K562 (cell line): ENCODE measurements around the gene LIPE. TPM values are rescaled to one million over a fixed set of nuclear protein-coding genes. Genes with fewer than 3 reads are reported as not detected.

ENCODE experiments used
- ATAC-seq: fragments of 200-7000 bp; cut with Tn5 transposase; 3 replicates; pipeline ENCODE4 v1.9.1; 2020; ENCODE audit warnings: moderate library complexity
- BruUV-seq: library from RNA; stranded (reverse); fragments of 400-500 nt; replicated peaks from 2 replicates; lab custom pipeline; 2021; lab: Mats Ljungman, UMichigan
- CTCF ChIA-PET: fragments of 300-600 bp; formaldehyde crosslinking; extraction: SDS; loops from one replicate; lab custom pipeline; 2021; ENCODE audit warnings: low intra/inter-chr PET ratio; lab: Yijun Ruan, JAX
- POLR2A ChIA-PET: fragments of 300-600, 350-650 bp; sonication (Branson Sonifier 250); formaldehyde crosslinking; extraction: SDS; loops from one replicate; lab custom pipeline; 2021; ENCODE audit warnings: antibody characterized with exemption, inconsistent platforms; lab: Yijun Ruan, JAX
- DNase-seq, 4 experiments: peaks; one replicate each; pipeline versions ENCODE4 v3.0.0 to v3.0.0-alpha.2; 2011 to 2018; ENCODE audit warnings: low spot score in 3 of 4, mixed read lengths in 3 of 4; ENCODE audit errors: extremely low read depth in 1 of 4
- FAIRE-seq: peaks from 2 replicates; lab custom pipeline; 2011; peaks lifted over from hg19 to GRCh38; lab: Jason Lieb, UNC
- H2AFZ ChIP-seq: 2 replicates; pipeline ENCODE4 v1.6.0; 2011; ENCODE audit warnings: low read depth, low read length, control low read depth, inconsistent platforms
- H3K27ac ChIP-seq: fragments of 200-600 bp; 3 replicates; pipeline ENCODE4 v1.8.0; 2011; ENCODE audit warnings: low read depth, mild to moderate bottlenecking, control low read depth, inconsistent platforms, low read length, moderate library complexity, mixed read lengths; ENCODE audit errors: extremely low read depth
- H3K27me3 ChIP-seq, 2 experiments: fragments of 300-600 bp in 1 of 2; 2 replicates in 1 of 2; 3 replicates in 1 of 2; pipeline versions ENCODE4 v1.6.0 to v1.8.0; 2011; ENCODE audit warnings: inconsistent platforms in 2 of 2, low read length in 2 of 2, mild to moderate bottlenecking in 1 of 2, mixed read lengths in 1 of 2, moderate library complexity in 1 of 2; ENCODE audit not compliant: control insufficient read depth in 2 of 2, insufficient read depth in 2 of 2
- H3K36me3 ChIP-seq: fragments of 300-600 bp; 3 replicates; pipeline ENCODE4 v1.8.0; 2011; ENCODE audit warnings: mild to moderate bottlenecking, low read length, inconsistent platforms; ENCODE audit not compliant: control insufficient read depth, insufficient read depth
- H3K4me1 ChIP-seq, 2 experiments: fragments of 200-600 bp in 1 of 2; replicated peaks in 1 of 2; 2 replicates in 1 of 2; 3 replicates in 1 of 2; pipeline versions ENCODE4 v1.5.1 to v1.8.0; 2011; ENCODE audit warnings: inconsistent platforms in 2 of 2, low read length in 2 of 2, mild to moderate bottlenecking in 1 of 2, mixed read lengths in 1 of 2, moderate library complexity in 1 of 2; ENCODE audit not compliant: control insufficient read depth in 2 of 2, insufficient read depth in 2 of 2
- H3K4me2 ChIP-seq: 2 replicates; pipeline ENCODE4 v1.6.1; 2011; ENCODE audit warnings: low read length, control low read depth, inconsistent platforms, mixed read lengths; ENCODE audit not compliant: insufficient read depth
- H3K4me3 ChIP-seq: fragments of 200-600 bp; sonication (generic), shearing (Covaris generic); 2 replicates; pipeline ENCODE4 v1.5.1; 2016; ENCODE audit warnings: control low read depth, inconsistent platforms
- H3K79me2 ChIP-seq: fragments of 200-600 bp; 3 replicates; pipeline ENCODE4 v1.8.0; 2011; ENCODE audit warnings: low read length, inconsistent platforms; ENCODE audit not compliant: control insufficient read depth, insufficient read depth
- H3K9ac ChIP-seq, 2 experiments: 2 replicates each; pipeline versions ENCODE4 v1.6.0 to v1.6.1; 2011; ENCODE audit warnings: low read depth in 2 of 2, low read length in 2 of 2, control low read depth in 1 of 2, inconsistent platforms in 1 of 2, mild to moderate bottlenecking in 1 of 2, mixed read lengths in 1 of 2; ENCODE audit not compliant: insufficient read depth in 1 of 2
- H3K9me1 ChIP-seq: one replicate; pipeline ENCODE4 v1.6.0; 2011; ENCODE audit warnings: inconsistent platforms, mild to moderate bottlenecking, low read length, moderate library complexity; ENCODE audit not compliant: control insufficient read depth, insufficient read depth
- H3K9me3 ChIP-seq: replicated peaks from 2 replicates; pipeline ENCODE4 v1.5.1; 2011; ENCODE audit warnings: low read depth, low read length, inconsistent platforms; ENCODE audit not compliant: control insufficient read depth, insufficient read depth
- H4K20me1 ChIP-seq: replicated peaks from 2 replicates; pipeline ENCODE4 v1.6.1; 2011; ENCODE audit warnings: low read length, inconsistent platforms, mixed read lengths; ENCODE audit not compliant: control insufficient read depth, insufficient read depth
- CBFA2T2 ChIP-seq: fragments of 450-650 bp; conservative IDR thresholded peaks from 2 replicates; pipeline ENCODE4 v1.6.1; 2017; ENCODE audit warnings: mild to moderate bottlenecking
- CCAR2 ChIP-seq: fragments of 200-400 bp; formaldehyde crosslinking; IDR thresholded peaks from 2 replicates; pipeline ENCODE4 v1.6.1; 2017; ENCODE audit warnings: mild to moderate bottlenecking, low read depth, low read length
- GABPB2 ChIP-seq: fragments of 250-450 bp; sonication (Bioruptor Pico); conservative IDR thresholded peaks from 2 replicates; pipeline ENCODE4 v1.5.1; 2021; ENCODE audit warnings: mild to moderate bottlenecking
- GTF2F1 ChIP-seq: IDR thresholded peaks from 2 replicates; pipeline ENCODE4 v1.6.1; 2011; ENCODE audit warnings: low read depth, low read length, improper control_type of control experiment
- JUND ChIP-seq, 2 experiments: IDR thresholded peaks; 2 replicates in 1 of 2; 3 replicates in 1 of 2; pipeline ENCODE4 v1.6.1; 2011; ENCODE audit warnings: borderline replicate concordance in 2 of 2, low read depth in 2 of 2, low read length in 2 of 2, improper control_type of control experiment in 1 of 2, missing biosample characterization in 1 of 2, missing genetic modification characterization in 1 of 2, missing genetic modification reagents in 1 of 2
- PRMT5 ChIP-seq: sonication (generic); formaldehyde crosslinking; IDR thresholded peaks from 2 replicates; pipeline ENCODE4 v1.5.0; 2020; ENCODE audit warnings: missing genetic modification reagents
- RBM22 ChIP-seq: fragments of 200-400 bp; formaldehyde crosslinking; IDR thresholded peaks from 2 replicates; pipeline ENCODE4 v1.6.1; 2018; ENCODE audit warnings: low read length, low read depth; ENCODE audit not compliant: poor library complexity, severe bottlenecking
- SMAD3 ChIP-seq: fragments of 450-650 bp; formaldehyde crosslinking; conservative IDR thresholded peaks from 2 replicates; pipeline ENCODE4 v1.4.0; 2020; ENCODE audit warnings: mild to moderate bottlenecking
- TBP ChIP-seq: optimal IDR thresholded peaks from 2 replicates; pipeline ENCODE3; 2011; ENCODE audit warnings: low read depth, low read length, improper control_type of control experiment
- TRIM24 ChIP-seq, 2 experiments: fragments of 450-650 bp; IDR thresholded peaks; 2 replicates each; pipeline ENCODE4 v1.6.1; 2016
- ZBED1 ChIP-seq: IDR thresholded peaks from 2 replicates; pipeline ENCODE4 v1.6.1; 2014
- ZBTB1 ChIP-seq: sonication (generic); formaldehyde crosslinking; IDR thresholded peaks from 2 replicates; pipeline ENCODE4 v1.8.1; 2023; ENCODE audit warnings: missing genetic modification reagents, low read depth, mild to moderate bottlenecking, borderline replicate concordance
- ZBTB26 ChIP-seq: fragments of 450-650 bp; formaldehyde crosslinking; IDR thresholded peaks from 2 replicates; pipeline ENCODE4 v1.4.0; 2022; ENCODE audit warnings: missing genetic modification characterization
- ZNF165 ChIP-seq: fragments of 250-450 bp; sonication (Bioruptor Pico); IDR thresholded peaks from 2 replicates; pipeline ENCODE4 v1.4.0; 2020; ENCODE audit warnings: borderline replicate concordance
- ZNF431 ChIP-seq: sonication (generic); formaldehyde crosslinking; IDR thresholded peaks from 2 replicates; pipeline ENCODE4 v1.8.0; 2022; ENCODE audit warnings: mild to moderate bottlenecking, missing genetic modification reagents
- ZNF695 ChIP-seq: fragments of 450-650 bp; formaldehyde crosslinking; IDR thresholded peaks from 2 replicates; pipeline ENCODE4 v1.4.0; 2020; ENCODE audit warnings: mild to moderate bottlenecking, moderate library complexity
- WGBS: fragments of 100-300 bp; shearing (Covaris generic); methylation state at CpG from one replicate; pipeline ENCODE4 v1.1.6; 2016; ENCODE audit warnings: low coverage, mixed read lengths; ENCODE audit not compliant: insufficient coverage; ENCODE audit errors: missing lambda C conversion rate; 5-methylcytosine and 5-hydroxymethylcytosine counted together
- in situ Hi-C: fragments of 300-500 bp; cut with MboI; formaldehyde crosslinking; loops from 4 replicates; pipeline ENCODE4 v1.15.0; 2018; ENCODE audit warnings: inconsistent platforms, mixed read lengths
- intact Hi-C: fragments of 100-400 bp; cut with micrococcal nuclease; formaldehyde crosslinking; loops from 2 replicates; pipeline ENCODE4 v1.14.2; 2022
- polyA plus RNA-seq, 8 experiments: library from polyadenylated mRNA; depleted of rRNA in 4 of 8; stranded (reverse) in 5 of 8; unstranded in 3 of 8; fragments of >200 nt; fragmentation: Nextera tagmentation in 2 of 8; fragmentation: Illumina TruSeq in 1 of 8; extraction: Ambion mirVana in 2 of 8; extraction: Trizol in 1 of 8; gene quantifications; 2 replicates each; pipeline versions ENCODE4 v1.2.1 to v1.2.3, GENCODE V29; 2011 to 2014; ENCODE audit warnings: inconsistent platforms in 1 of 8, missing spikeins in 1 of 8
- total RNA-seq, 7 experiments: library from RNA; depleted of rRNA in 6 of 7; stranded (reverse); fragments of >200 nt in 6 of 7; fragmentation: Illumina TruSeq in 2 of 7; extraction: Trizol in 2 of 7; gene quantifications; 2 replicates each; pipeline versions ENCODE4 v1.2.1 to v1.2.3, GENCODE V29; 2011 to 2021; ENCODE audit warnings: low replicate concordance in 1 of 7
- TF ChIP-seq, protein P1 (sequence below), 2 experiments: fragments of 200-800 bp in 1 of 2; sonication (Bioruptor generic) in 1 of 2; sonication (generic) in 1 of 2; formaldehyde crosslinking in 1 of 2; IDR thresholded peaks in 1 of 2; conservative IDR thresholded peaks in 1 of 2; 2 replicates each; pipeline versions ENCODE4 v1.5.0 to v1.6.1; 2016 to 2020; ENCODE audit warnings: missing compliant biosample characterization in 1 of 2, missing genetic modification characterization in 1 of 2, missing genetic modification reagents in 1 of 2

The LIPE gene
- total and polyA plus RNA-seq, 9 of the 15 experiments (the other 6 are each of a cell fraction or from before 2014, with no cell fraction given): 0.22 TPM; not detected in 8

DNA sequence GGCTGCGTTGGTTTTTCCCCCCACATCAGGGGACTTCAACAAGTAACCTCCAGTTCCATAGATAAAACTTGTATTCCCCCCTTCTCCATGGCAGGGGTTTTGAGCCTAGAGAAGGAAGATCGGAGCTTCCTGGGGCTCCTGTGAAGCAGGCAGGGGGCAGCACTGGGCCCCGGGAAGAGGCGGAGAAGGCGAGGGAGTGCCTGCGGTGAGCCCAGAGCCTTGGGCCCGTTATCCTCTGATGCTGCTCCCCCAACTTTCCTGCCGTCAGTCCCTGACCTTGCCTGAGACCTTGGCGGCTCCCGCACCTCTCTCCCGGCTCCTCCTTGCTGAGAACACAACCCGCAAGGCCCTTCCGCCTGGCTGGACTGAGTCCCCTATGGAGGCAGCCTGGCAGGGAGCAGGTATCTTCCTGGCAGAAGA is 2.5 kb downstream of the LIPE start:
- Histone ChIP-seq H3K4me3 (no peak overlapping the region), H3K36me3 (no peaks in the 10 kb centered on the region), H3K27ac (no peak overlapping the region), H2AFZ (peak overlapping the region; percentile 78), H3K9ac (0 out of 4 replicates have a peak overlapping the region, but pooled peaks of 1 of the 2 experiments have one; percentile 14), H3K4me2 (peak overlapping the region; percentile 31; the same call in 1 of the 2 replicates), H3K79me2 (no peaks in the 10 kb centered on the region), H4K20me1 (no peaks in the 10 kb centered on the region), H3K4me1 (peaks cover 0 to 25% of the 10 kb centered on the region in 2 experiments; a peak in 2 of 5 replicates), H3K9me3 (no peaks in the 10 kb centered on the region), H3K27me3 (peaks cover 0 to 5% of the 10 kb centered on the region in 2 experiments; a peak in 1 of 5 replicates), H3K9me1 (no peaks in the 10 kb centered on the region)
- POLR2A ChIA-PET: interaction anchor here (0.6 to 1.7 kb wide), 4 partner anchors 14 to 64 kb away, joined by 3 to 4 read pairs (median 4); no protein-coding TSS in a partner anchor
- intact Hi-C loops: no loop called here
- 10% methylated on average over 13 of the region's 13 CpGs for WGBS
- in situ Hi-C loops: no loop called here
- FAIRE-seq (no peak), ATAC-seq (peak; percentile 78), DNase-seq (peak in 1 of 4 experiments; percentile 40)
- CTCF ChIA-PET: no interaction called here
- BruUV-seq: no TSS peak
- TF ChIP-seq ZBTB26 (CRISPR knock-in tag): no peak
- no peak for TF ChIP-seq ZNF165
- TF ChIP-seq TBP: no peak
- TF ChIP-seq ZNF431 (CRISPR knock-in tag): no peak
- TF ChIP-seq GABPB2: no peak
- TF ChIP-seq RBM22: no peak
- no peak for TF ChIP-seq ZBTB1 (CRISPR knock-in tag)
- TF ChIP-seq SMAD3: no peak
- TF ChIP-seq, protein P1, sequence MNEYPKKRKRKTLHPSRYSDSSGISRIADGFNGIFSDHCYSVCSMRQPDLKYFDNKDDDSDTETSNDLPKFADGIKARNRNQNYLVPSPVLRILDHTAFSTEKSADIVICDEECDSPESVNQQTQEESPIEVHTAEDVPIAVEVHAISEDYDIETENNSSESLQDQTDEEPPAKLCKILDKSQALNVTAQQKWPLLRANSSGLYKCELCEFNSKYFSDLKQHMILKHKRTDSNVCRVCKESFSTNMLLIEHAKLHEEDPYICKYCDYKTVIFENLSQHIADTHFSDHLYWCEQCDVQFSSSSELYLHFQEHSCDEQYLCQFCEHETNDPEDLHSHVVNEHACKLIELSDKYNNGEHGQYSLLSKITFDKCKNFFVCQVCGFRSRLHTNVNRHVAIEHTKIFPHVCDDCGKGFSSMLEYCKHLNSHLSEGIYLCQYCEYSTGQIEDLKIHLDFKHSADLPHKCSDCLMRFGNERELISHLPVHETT (CRISPR knock-in tag; conservative IDR thresholded peaks at IDR 0.05 in 1 of 2, IDR thresholded peaks at IDR 0.05 in 1 of 2): 0 out of 4 replicates have a peak, but pooled peaks of 1 of the 2 experiments have one; percentile 14
- TF ChIP-seq CCAR2: no peak
- TF ChIP-seq JUND (IDR thresholded peaks at IDR 0.05; ENCODE audit: borderline replicate concordance, low read depth, low read length): 0 out of 2 replicates have a peak, but pooled peaks have one; percentile 12
- no peak for TF ChIP-seq JUND (tag; IDR thresholded peaks at IDR 0.05; ENCODE audit: borderline replicate concordance, low read depth, low read length)
- 0 out of 2 replicates have a peak, but pooled peaks have one; percentile 3 for TF ChIP-seq GTF2F1
- no peak for TF ChIP-seq ZBED1
- TF ChIP-seq CBFA2T2: no peak
- TF ChIP-seq ZNF695 (CRISPR knock-in tag): no peak
- TF ChIP-seq TRIM24 (IDR thresholded peaks at IDR 0.05): no peak
- TF ChIP-seq PRMT5 (CRISPR knock-in tag): no peak
